Measurements from ENCODE around the gene CCDC107.
"Not testable (repeated sequence)": the region's sequence is repeated elsewhere in the genome, so short reads cannot be mapped to it uniquely, and the experiment has no call there.

Gene CCDC107, protein sequence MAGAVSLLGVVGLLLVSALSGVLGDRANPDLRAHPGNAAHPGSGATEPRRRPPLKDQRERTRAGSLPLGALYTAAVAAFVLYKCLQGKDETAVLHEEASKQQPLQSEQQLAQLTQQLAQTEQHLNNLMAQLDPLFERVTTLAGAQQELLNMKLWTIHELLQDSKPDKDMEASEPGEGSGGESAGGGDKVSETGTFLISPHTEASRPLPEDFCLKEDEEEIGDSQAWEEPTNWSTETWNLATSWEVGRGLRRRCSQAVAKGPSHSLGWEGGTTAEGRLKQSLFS

DNA sequence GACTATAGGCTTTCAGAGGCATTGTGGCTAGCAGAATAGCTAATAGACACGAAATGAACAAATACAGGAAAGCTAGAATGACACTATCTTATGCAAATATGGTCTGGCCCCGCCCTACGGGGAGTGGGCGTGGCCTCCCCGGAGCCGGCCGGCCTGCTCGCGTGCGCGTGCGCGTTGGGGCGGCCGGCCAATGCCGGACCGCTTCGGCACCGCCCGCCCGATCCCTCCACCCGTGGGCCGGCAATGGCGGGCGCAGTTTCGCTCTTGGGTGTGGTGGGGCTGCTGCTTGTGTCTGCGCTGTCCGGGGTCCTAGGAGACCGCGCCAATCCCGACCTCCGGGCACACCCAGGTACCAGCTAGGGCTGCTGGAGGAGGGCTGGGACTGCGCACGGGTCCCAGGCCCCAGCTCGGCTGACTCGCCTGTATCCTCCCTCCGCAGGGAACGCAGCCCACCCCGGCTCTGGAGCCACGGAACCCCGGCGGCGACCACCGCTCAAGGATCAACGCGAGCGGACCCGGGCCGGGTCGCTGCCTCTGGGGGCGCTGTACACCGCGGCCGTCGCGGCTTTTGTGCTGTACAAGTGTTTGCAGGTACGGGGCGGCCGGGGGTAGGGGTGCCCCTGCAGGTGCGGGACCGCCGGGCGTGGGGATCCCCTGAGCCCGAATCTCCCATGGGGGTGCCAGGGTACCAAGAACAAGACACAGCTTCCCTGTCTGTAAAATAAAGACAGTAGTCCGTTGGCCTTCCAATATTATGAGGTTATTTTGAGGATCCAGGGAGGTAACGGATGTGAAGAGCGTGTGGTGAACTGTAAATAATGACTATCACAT lies at the start of gene CCDC107:
Gene CCDC107, plus strand, starts transcription at position 156 of the 831 bp plus-strand sequence. Its CDS starts 88 bp downstream, at position 244.
- DNase-seq: peak; percentile 23 to 77

DNA sequence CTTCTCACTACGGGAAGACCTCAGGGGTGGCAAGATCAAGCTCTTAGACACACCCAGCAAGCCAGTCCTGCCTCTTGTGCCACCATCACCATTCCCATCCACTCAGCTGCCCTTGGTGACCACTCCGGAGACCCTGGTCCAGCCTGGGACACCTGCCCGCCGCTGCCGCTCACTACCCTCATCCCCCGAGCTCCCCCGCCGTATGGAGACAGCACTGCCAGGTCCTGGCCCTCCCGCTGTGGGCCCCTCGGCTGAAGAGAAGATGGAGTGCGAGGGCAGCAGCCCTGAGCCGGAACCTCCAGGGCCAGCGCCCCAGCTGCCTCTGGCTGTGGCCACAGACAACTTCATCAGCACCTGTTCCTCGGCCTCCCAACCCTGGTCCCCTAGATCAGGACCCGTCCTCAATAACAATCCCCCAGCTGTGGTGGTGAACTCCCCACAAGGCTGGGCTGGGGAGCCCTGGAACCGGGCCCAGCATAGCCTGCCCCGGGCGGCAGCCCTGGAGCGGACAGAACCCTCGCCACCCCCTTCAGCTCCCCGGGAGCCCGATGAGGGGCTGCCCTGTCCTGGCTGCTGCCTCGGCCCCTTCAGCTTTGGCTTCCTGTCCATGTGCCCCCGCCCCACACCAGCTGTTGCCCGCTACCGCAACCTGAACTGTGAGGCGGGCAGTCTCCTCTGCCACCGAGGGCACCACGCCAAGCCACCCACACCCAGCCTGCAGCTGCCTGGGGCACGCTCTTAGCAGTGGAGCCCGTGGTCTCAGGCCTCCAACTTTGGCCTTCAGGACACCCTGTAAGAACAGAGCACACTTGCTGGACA lies 48.9 kb upstream of the CCDC107 start:
- no peak for DNase-seq

DNA sequence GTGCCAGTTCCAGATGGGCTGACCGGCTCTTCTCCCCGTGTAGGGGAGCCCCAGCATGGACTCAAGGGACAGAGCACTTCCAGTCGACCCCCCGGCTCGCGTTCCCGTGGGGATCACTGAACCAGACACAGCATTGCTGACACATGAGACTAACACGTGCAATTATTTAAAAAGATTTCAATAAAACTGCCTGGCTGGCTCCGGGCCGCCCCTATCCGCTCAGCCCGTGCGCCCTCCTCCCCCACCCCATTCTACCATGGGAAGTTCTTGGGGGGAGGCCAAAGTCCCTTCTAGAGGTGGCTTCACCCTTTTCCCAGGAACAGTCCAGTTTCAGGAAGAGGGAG lies 48.3 kb upstream of the CCDC107 start:
- no peak for DNase-seq

DNA sequence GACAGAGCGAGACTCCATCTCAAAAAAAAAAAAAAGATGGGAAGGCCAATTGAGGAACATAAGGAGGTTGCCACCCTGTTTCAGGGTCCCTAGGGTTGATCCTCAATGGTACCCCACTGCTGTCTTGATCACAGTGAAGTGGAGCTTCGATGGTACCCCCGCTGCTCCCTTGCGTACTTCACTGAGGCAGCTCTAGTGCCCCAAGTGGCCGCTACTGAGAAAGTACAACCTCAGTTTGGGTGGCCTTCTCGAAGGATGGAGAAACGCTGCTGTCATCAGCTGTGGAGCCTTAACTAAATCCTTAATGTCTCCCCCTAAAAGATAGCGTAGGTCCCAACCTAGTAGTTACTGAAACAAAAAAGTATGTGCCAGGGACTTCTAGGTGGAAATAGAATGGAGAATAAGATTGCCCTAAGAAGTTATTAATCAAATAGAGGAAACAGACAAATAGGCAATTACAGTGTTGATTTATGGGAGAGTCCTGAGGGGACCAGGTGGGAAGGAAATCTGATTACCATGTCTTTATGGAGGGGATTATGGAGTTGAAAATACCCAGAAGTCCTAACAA lies 46.8 kb upstream of the CCDC107 start:
- peak in 1 of 2 experiments; percentile 2 for DNase-seq

DNA sequence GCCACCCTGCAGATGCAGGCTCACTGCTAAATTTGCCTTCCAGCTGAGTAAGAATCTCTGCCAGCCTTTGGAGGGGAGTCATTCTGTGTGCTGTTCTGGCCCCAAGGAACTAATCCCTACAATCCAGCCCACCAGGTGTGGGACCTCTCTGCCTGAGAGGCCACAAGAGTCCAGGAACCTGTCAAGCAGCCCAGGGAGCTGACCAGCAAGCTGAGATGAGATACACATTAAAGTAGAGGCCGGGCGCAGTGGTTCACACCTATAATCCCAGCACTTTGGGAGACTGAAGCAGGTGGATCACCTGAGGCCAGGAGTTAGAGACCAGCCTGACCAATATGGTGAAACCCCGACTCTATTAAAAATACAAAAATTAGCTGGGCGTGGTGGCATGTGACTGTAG lies 46.0 kb upstream of the CCDC107 start:
- DNase-seq: not testable (repeated sequence)

DNA sequence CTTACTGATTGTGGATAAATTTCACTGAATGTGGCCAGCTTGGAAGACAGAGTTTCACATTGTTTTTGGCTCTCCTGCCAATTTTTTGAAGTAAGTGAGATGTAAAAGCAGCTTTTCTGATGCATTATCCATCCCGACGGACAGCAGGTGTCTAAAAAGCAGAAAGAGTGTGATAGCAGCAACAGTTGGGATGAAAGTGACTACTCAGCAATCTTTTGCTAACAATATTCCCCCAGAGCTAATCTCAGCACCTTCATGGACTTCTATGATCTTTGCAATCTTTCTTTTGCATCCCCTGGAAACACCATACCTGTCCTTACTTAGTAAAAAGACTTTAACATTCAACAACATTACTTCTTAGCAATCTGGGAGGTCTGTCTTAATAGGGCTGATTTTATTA lies 45.2 kb upstream of the CCDC107 start:
- DNase-seq: no peak

DNA sequence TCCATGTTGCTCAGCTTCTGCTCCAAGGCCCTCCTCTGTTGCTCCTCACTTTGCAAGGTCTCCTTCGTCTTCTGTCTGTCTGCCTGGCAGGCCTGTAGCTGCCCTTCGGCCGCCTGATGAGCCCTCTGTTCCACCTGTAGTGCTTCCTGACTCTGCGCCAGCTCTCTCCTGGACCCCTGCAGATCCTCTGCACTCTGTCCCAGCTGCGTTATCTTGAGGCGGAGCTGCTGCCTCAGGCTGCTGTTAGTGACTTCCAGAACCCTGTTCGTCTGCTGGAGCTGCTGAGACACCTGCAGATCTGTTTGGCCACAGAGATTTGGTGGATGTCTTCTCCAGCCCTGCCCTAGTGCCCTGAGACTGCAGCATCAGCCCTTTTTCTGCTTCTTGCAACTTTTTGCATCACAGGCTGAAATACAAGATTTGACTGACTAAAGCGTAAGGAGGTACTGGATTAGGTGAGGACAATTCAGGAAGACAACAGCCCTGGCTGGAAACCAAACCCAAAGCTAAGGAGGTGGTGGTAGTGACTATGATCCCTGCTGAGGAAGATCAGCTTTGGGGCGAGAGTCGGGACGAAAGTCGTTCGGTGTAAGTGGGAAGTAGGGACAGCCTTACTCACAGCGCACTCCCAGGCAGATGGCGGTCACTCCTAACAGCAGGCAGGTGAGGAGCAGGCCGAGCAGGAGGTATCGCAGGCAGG lies 42.0 kb upstream of the CCDC107 start:
- DNase-seq: no peak

DNA sequence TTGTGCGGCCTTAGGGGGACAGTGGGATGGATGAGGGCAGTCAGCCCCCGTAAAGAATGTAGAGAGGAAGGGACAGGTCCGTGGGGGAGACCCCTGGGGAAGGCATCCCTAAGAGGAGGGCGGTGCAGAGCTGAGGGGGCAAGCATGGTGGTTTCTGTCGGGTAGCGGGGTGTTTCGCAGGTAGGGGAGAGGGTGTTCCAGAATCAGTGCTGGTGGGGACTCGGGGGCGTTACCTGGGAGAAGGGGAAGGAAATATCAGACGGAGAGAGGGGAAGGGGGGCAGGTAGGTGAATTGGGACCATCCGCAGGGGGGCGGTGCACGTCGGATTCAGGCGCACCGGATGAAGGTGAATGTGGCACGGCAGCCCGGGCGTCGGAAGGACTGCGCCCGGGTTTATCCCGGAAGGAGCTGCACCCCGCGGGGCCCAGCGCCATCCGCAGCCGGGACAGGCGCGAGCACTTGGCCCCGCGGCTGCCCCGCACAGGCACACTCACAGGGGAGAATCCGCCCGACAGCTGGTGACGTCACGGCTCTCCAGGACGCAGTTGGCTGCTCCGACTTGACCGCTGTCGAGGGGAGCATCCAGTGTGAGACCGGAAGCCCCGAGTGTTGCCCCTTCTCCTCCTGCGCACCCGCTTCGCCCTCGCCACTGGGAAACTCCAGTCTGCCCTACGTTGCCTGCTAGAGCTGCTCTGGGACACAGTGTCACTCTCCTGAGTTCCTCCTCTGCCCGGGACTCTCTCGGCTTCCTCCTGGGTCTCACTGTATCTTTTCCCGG lies 41.2 kb upstream of the CCDC107 start:
- peak in 1 of 2 experiments; percentile 19 for DNase-seq

DNA sequence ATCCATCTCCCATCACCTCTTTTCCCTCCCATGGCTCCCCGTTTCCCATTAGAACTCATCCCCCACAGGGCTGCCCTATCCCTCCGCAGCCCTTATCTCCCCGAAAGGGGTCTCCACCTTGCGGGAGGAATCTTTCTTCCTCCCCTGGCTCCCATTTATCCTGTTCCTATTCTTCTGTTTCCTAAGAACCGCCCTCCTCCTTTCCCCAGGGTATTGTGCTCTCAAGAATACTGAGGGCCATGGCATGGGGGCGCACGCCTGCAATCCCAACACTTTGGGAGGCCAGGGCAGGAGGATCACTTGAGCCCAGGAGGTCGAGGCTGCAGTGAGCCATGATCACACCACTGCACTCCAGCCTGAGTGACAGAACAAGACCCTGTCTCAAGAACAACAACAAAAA lies 40.5 kb upstream of the CCDC107 start:
- no peak for DNase-seq

DNA sequence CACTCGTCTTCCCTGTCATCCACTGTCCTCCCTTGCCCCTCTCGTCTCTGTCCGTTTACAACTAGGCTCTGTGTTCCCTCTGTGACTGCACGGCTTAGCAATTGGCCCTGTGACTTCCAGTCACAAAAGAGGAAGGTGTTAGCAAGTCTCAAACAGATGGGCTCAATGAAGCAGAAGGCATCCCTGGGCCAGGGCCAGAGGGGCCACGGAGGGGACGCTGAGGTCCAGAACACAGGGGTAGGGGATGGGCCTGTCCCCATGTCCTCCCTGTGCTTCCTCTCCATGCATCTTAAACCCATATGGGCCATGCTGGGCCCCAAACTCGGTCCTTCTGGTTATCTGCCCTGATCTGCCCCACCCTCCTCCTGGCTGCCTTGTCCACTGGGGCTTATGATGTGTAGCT lies 39.8 kb upstream of the CCDC107 start, which contains the start of gene CD72:
Gene CD72, minus strand, starts transcription at position 89 of the 403 bp plus-strand sequence. CDS start 110 bp downstream, outside the sequence.
- no peak for DNase-seq

DNA sequence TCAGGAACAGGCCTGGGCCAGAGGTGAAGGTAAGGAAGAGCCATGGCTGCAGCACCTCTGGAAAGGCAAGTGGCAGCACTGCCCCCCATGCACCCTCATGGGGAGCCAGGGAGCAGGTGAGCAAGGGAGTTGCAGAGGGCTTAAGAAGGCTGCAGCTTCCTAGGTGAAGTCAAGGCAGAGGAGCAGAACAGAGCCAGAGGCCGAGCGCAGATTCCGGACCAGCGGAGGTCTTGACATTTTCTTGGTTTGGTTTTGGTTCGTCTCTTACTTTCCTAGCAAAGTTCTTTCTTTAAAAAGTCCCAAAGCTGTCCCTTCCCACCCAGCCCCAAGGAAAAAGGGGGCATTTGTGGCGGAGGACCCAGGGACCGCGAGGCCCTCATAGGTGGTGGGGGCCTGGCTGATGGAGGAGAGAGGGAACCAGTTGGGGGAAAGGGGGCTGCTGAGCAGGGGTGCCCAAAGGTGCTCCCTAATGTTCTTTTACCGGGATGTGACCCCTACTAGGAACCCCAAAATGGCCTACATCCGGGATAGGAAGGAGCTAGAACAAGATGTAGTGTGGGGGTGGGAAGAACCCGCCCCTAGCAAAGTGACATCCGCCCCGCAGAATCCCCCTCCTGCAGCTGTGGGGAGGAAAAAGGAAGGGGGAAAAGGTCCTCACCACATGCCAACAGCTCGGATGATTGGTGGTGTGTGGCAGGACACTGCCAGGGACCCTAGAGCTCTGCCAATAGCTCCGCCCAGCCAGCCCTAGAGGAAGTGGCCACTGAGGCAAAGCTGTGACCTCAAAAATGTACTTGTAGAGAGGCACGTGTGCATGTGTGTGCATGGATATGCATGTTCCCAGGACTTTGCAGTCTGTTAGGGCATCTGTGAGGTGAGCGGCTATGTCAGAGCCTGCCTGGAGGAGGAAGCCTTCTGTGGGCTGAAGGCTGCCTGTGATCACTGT lies 39.0 kb upstream of the CCDC107 start:
- no peak for DNase-seq

DNA sequence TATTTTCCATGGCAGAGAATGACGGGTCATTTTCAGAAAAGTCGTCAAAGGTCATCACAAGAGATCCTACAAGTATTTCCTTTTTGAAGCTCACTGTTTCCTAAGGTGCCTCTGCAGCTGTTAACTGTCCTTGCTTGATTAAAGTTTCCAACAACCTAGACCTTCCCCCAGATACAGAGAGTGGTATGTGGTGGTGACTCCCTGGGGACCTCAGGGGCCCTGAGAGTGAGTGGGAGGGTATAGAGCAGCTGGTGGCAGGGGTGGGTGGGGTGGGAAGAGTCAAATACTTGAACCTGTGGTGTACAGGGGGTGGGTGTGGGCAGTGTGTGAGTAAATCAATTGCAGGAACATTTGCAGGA lies 38.3 kb upstream of the CCDC107 start:
- DNase-seq: no peak

DNA sequence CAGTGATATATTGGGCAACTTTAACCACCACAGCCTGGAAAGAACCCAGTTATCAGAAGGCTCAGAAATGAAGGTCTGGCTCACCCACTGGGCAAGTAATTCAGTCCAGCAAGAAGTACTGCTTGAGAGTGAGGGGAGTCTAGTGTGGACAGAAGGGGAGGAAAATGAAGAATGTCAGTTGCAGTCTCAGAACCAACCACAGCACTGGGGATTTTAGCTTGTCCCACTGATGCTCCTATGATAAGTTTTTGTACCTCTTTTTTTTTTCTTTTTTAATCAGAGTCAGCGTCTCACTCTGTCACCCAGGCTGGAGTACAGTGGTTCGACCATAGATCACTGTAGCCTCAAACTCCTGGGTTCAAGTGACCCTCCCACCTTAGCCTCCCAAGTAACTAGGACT lies 30.5 kb upstream of the CCDC107 start:
- DNase-seq: no peak

DNA sequence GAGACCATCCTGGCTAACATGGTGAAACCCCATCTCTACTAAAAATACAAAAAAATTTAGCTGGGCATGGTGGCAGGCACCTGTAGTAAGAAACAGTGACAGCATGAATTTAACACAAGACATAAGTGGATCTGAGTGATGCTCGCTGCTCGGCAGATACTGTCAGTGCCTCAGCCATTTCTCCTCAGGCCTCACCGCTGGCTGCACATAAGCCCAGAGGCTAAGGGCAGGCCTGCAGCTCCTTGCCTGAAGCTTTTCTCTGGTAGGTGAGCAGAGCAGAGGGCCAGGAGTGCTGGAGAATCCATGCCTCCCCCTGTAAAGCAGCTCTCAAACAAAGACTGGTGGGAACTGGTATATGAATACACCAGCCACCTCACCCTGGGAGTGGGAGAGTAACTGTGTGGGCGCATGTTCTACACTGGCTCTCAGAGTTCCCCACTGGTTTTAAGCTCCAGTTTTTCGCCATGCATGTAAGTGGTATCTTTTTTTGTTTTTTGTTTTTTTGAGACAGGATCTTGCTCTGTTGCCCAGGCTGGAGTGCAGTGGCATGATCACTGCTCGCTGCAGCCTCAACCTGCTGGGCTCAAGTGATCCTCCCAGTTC lies 29.6 kb upstream of the CCDC107 start:
- no peak for DNase-seq

DNA sequence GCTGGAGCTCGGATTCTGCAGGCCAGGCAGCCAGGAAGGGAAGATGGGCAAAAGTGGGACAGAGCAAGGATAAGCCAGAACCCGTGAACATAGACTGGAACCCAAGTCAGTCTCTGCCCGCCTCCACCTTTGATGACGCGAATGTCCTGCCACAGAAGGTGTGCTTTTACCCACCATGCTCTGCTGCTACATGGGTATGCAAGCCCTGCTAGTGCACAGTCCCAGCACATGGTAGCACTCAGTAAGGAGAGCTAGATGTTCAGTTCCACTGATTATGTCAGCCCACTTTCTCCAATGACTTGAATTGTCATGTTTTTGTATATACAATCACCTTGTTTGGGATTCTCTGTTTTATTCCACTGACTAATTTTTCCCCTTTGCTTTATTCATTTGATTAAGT lies 28.5 kb upstream of the CCDC107 start:
- DNase-seq: no peak

DNA sequence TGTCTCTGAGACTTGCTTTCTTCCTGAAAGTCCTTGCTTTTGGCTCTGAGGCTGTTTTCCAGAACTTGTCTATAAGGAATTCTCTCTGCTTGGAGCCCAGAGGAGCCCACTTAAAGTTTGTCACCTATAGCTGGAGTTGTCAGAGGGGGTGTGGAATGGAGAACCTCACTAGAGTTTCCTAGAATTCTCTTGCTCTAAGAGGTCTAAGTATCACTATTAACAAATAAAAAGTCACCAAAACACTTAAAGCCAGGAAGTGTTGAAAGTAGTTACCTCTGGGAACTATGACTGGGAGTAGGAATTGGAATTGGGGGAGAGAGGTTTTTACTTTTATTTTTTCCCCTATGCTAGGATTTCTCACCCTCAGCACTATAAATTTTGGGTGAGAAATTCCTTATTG lies 22.4 kb upstream of the CCDC107 start:
- DNase-seq: no peak

DNA sequence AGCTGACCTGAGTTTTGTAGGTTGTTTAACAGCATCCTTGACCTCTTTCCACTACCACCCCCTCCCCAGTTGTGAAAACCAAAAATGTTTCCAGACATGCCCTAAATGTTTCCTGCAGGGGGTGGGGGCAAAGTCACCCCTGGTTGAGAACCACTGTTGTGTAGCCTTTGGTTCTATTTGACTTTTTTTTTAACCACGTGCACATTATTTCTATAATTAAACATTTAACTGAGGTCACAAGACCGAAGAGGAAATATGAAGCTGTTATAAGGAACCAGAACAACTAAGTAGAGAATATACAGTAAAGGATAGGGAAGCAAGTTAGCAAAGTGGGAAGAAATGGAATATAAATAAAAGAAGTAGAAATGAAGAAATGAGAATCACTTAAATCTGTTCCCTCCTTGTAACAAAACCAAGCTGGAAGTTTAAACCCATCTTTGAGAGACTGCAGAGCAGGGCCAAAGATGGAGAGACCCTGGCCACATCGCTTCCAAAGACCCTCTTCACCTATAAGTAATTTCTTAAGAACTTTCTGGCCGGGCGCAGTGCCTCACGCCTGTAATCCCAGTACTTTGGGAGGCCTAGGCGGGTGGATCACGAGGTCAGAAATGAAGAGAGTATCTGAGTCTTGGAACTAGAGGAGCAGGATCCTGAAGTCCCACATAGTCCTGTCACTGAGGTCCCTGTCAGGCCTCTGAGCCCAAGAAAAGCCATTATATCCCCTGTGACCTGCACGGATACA lies 21.8 kb upstream of the CCDC107 start:
- DNase-seq: no peak

DNA sequence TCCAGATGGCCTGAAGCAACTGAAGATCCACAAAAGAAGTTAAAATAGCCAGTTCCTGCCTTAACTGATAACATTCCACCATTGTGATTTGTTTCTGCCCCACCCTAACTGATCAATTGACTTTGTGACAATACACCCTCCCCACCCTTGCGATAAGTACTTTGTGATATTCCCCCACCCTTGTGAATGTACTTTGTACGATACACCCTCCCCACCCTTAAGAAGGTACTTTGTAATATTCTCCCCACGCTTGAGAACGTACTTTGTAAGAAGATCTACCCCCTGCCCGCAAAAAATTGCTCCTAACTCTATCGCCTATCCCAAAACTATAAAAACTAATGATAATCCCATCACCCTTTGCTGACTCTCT lies 21.2 kb upstream of the CCDC107 start:
- DNase-seq: not testable (repeated sequence)

DNA sequence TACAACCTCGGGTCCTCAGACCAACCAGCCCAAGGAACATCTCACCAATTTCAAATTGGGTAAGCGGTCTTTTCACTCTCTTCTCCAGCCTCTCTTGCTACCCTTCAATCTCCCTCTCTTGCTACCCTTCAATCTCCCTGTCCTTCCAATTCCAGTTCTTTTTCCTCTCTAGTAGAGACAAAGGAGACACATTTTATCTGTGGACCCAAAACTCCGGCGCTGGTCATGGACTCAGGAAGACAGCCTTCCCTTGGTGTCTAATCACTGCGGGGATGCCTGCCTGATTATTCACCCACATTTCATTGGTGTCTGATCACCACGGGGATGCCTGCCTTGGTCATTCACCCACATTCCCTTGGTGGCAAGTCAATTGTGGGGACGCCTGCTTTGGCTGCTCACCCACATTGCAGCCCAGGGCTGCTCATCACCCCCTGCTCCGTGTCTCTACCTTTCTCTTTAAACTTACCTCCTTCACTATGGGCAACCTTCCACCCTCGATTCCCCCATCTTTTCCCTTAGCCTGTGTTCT lies 20.6 kb upstream of the CCDC107 start:
- not testable (repeated sequence) for DNase-seq
